ENCODE data around the gene SSTR1.

DNA sequence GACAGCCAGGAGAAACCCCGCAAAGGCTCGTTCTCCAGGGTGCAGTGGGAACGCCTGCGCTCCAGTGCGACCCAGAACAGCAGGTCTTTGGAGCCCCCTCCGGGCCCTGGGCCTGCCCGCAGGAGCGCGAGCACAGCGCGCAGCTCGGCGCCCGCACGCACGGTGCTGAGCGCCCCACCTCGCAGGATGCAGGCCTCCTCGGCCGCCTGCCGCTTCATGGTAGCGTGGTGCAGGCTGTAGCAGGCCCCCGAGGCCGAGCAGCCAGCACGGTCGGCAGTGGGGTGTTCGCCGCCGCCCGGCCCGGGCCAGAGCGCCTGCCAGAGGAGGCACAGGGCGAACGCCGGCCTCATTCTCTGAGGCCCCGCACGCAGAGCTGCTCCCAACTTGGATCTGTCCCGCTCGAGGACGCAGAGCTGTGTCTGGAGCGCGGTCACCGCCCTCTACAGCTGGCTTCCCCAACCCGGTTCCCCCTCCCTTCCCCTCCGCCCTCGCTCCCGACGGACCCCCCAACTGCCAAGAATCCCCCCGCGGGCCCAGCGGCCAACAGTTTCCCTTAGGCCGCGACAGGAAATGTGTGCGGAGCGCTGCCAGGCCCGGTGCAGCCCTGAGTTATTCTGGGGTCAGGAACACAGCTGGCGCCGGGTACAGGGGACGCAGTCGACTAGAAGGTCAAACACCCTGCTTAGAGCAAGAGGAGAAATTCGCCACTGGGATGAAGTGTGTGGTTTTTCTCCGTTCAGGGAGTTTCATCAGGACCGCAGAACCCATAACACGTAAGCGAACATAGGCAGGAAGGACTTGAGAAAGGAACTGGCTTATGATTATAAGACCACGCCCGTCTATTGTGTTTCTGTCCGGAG lies 48.2 kb downstream of the SSTR1 start, which contains the start of gene CLEC14A:
- TF ChIP-seq ZNF230 (CRISPR knock-in tag; IDR thresholded peaks at IDR 0.05) (no peak), RFX1 (IDR thresholded peaks at IDR 0.05) (no peak), SP1 (IDR thresholded peaks at IDR 0.05) (no peak), SP1 (CRISPR knock-in tag; IDR thresholded peaks at IDR 0.05) (no peak), FOXJ3 (CRISPR knock-in tag; IDR thresholded peaks at IDR 0.05; ENCODE audit: borderline replicate concordance) (no peak), NFE2L1 (CRISPR knock-in tag; IDR thresholded peaks at IDR 0.05; ENCODE audit: borderline replicate concordance) (no peak), HIVEP1 (CRISPR knock-in tag; IDR thresholded peaks at IDR 0.05) (no peak), HNRNPH1 (optimal IDR thresholded peaks at IDR 0.05; ENCODE audit: low read depth, low read length) (no peak), ZNF556 (CRISPR knock-in tag; IDR thresholded peaks at IDR 0.05; ENCODE audit: borderline replicate concordance) (no peak)

Data from HepG2 (cell line).